CD4-positive, alpha-beta T cell treated with Interferon alpha-2 for 1 hour (primary cell): Measurements from ENCODE around the gene CAMKK1.

ENCODE experiments used
- DNase-seq, 2 donors: peaks; one replicate each; pipeline ENCODE4 v3.0.0-alpha.2; 2020 to 2022

Gene CAMKK1

GRCh38 chr17:3895354-3895753, 2.5 kb upstream of the CAMKK1 start:
- DNase-seq: no peak

GRCh38 chr17:3894911-3895343, 2.1 kb upstream of the CAMKK1 start:
- no peak for DNase-seq

DNA sequence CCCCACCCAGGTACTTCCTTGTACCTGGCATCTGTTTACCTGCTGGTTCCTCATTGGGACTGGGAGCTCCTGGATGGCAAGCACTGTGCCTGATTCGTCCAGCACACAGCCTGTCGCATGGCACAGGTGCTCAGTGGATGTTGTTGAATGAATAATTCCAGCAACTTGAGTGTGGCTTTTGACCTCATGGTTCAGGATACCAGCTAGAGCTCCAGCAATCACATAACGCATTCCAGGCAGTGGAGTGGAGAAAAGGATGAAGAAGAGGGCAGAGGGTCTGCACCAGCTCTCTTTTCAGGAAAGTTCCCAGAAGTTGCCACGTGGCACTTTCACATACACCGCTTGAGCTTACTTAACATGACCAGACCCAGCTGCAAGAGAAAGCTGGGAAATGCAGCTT, 1.3 kb upstream of the CAMKK1 start:
- DNase-seq: no peak

DNA sequence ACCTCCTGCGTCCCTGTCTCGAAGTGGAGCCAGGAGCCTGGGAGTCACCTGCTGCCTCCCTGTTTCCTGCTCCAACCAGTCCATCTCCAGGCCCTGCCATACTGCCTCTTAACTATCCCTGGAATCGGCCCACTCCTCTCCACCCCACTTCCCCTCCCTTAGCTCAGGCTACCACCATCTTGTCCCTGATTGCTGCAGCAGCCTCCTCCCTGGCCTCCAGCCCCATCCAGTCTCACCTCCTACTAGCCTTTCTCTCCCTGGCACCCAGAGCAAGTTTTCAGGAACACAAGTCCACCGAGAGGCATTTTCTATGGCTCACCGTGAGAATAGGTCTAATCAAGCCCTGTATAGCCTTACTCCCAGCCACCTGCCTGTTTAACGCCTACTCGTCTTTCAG, 865 bp upstream of the CAMKK1 start:
- no peak for DNase-seq

DNA sequence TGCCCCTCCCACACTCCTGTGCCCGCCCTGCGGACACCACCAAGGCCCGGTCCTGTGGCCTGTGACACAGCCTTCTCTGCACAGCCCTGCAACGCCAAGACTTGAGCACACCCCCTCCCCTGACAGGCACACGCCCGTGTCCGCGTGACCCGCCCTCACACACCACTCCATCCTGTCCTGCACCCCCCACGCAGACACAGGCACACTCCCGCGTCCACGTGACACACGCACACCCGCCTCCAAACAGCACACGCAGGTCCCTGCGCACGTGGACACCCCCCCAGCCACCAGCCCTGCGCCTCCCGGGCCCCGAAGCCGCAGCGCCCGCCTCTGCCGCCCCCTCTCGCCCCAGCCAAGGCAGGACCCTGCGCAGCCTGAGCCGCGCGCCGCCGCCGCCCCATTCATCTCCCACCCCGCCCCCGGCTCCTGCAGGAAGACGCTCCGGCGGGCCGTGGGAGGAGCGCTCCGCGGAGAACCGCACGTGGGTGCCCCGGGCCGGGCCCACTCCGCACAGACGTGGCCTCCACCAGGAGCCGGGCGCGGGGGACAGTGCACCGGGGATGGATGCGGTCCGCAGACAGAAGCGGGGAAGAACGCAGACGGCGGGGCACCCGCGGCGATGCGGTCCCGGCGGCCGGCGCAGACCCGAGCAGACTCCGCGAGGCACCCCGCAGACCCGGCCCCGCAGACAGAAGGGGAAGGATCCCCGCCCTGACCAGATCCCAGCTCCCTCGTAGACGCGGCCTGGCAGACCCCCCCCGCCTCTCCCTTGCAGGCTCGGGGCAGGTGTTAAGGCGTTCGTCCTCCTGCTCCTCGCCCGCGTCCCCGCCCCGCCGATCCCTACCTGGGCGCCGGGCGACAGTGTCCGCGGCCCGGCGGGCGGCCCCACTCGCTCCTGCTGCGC, 506 bp downstream of the CAMKK1 start:
- peak; percentile 84 to 86 for DNase-seq

DNA sequence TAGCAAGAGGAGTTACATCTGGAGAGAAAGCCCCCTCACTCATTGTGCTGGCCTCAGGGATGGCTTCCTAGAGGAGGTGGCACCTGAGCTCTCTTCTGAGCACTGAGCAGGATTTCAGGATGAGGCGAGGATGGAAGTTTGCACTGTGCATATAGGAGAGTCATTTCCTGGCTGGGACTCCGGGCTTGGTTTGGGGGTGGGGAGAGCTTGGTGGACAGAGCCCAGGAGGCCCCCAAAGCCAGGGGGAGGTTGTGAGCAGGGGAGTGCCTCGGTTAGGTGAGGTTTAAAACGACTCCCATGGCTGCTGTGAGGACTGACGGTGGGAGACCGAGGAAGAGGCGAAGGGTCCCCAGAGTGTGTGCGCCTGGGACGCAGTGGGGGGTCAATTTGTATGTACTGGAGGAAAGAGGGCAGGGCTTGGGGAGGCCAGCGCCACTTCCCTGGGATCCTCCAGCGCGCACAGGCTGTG, 1.2 kb downstream of the CAMKK1 start:
- no peak for DNase-seq

DNA sequence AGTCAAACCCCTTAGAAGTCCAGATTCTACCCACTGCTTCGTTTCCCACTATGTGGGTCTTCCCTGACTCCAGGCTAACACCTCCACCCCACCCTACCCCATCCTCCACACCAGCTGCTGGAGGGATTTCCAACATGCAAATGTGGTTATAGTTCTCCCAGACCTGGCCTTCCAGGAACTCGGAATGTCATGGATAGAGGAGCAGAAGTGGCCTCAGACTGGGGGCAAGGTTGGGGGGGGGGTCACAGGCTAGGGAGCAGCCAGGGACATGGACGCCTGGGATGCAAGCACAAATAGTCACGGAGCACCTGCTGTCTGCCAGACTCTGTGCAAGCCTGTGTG, 2.0 kb downstream of the CAMKK1 start:
- DNase-seq: no peak

- no peak for DNase-seq
Measured at GRCh38 chr17:3890082-3890877, 2.6 kb downstream of the CAMKK1 start.

- no peak for DNase-seq
Measured at GRCh38 chr17:3889325-3890012, 3.4 kb downstream of the CAMKK1 start.

DNA sequence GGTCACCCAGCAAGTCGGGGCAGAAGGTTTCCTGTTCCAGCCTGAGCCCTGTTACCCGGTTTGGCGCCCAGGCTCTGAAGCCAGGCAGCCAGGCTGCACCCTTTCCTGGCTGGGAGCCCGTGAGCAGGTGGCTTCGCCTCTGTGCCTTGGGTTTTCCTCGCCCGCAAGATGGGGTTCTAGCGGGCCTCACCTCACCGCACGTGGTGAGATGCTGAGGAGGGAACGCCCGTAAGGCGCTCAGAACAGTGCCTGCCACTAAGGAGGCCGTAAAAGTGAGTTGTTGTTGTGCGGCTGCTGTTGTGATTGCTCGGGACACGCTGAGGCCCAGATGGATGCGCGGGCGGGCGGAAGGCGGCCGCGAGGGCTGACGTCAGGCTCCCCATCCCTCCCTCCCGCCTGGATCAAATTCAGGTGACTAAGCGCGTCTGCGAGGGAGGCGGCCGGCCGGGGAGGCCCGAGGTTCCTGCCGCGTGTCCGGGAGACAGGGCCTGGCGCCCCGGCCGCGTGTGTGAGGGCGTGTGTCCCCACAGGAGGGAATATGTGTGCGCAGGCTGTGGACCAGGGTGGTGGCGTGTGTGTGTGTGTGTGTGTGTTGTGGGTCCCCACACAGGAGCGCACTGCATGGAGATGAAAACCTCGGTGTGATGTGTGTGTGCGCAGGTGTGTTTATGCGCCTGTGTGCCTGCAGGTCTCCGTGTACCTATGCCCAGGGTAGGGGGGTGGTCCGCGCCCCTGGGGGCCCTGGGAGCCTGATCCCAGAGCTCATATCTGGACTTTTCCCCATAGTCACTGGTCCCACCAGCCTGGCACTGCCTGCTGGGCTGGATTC, 4.3 kb downstream of the CAMKK1 start:
- DNase-seq: no peak

DNA sequence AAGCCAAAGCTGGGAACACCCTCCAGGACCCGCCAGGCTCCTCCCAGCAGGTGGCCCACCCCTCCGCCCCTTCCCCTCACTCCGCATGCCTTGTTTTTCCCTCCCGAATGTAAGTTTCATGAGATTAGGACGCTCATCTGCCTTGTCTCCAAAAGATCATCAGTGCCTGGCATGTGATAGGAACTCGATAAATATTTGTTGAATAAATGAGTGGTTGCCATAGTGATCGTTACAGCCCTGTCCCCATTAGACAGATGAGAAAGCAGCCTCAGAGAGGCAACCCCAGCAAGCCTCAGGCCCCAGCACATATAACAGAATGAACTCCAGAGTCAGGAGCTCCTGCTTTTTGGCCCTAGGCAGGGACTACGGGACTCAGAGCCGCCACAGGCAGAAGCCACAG, 5.0 kb downstream of the CAMKK1 start:
- DNase-seq: no peak

GRCh38 chr17:3887394-3887793, 5.5 kb downstream of the CAMKK1 start:
- no peak for DNase-seq

DNA sequence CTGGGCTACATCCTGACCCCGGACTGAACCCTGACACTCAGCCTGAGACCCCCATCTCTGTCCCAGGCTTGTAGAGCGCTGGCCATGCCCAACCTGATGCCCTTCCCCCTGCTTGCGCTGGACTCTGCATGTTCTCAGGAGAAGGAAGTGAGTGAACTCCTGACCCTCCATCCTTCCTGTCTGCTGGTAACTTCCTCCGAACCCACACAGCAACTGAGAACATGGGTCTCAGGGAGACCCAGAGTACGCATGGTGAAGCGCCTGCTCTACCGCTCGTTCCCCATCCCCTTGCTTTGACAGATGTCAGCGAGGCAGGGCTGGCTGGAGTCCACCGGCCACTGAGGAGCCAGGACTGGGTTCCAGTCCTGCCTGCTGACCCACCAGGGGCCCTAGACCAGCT, 6.1 kb downstream of the CAMKK1 start:
- DNase-seq: peak; percentile 28 to 37

GRCh38 chr17:3885970-3886369, 6.9 kb downstream of the CAMKK1 start:
- no peak for DNase-seq

DNA sequence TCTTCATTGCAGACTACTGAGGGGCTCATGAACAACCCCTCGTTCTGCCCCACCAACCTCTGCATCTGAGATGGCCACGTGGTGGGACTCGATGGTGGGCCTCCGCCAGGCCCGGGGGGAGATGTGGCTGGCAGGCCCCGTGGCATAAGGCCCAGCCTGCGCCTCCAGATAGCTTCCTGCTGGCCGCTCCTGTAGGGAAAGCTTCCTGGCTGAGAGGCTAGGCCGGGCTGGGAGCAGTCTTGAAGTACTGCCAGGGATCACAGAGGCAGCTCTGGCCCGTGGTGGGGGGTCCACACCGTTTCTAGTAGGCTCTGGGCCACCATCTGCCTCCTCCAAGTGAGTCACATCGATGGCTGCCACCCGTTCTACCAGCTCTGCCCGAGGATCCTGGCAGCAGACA, 7.6 kb downstream of the CAMKK1 start:
- no peak for DNase-seq

DNA sequence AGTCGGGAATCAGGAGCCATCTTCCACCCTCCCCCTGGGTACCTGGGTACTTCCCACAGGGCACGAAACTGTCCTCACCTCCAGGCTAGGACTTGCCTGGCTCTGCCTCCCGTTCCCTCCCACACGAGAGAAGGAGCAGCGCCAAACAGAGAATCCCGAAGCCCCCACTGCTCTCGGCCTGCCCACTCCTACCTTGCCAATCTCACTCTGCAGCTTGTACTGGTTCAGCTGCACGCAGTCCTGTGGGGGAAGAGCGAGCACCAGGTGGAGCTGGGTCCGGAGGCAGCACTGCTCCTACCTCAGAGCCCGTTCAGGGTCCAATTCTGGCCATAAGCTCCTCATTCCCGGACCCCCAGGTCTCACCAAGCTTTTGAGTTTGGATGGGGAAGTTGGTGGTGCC, 8.7 kb downstream of the CAMKK1 start:
- no peak for DNase-seq

DNA sequence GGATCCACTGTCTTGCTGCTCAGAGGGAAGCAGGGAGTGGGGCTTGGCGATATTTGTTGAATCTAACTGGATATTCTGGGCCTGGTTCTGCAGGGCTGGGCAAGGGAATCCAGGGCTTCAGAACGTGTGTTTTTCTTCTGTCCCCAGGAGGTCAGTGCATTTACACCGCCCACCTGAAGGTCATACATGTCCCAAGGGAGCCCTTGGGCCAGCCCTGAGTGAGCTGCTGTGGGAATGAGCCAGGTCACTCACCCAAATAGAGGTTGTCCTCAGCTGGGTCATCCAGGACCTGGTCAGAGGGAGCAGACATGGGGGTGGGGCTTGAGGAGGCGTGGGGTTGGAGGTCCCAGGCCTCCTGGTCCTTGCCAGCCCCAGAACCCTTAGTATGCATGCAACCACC, 10.6 kb downstream of the CAMKK1 start:
- no peak for DNase-seq

GRCh38 chr17:3880983-3881382, 11.9 kb downstream of the CAMKK1 start:
- DNase-seq: no peak

DNA sequence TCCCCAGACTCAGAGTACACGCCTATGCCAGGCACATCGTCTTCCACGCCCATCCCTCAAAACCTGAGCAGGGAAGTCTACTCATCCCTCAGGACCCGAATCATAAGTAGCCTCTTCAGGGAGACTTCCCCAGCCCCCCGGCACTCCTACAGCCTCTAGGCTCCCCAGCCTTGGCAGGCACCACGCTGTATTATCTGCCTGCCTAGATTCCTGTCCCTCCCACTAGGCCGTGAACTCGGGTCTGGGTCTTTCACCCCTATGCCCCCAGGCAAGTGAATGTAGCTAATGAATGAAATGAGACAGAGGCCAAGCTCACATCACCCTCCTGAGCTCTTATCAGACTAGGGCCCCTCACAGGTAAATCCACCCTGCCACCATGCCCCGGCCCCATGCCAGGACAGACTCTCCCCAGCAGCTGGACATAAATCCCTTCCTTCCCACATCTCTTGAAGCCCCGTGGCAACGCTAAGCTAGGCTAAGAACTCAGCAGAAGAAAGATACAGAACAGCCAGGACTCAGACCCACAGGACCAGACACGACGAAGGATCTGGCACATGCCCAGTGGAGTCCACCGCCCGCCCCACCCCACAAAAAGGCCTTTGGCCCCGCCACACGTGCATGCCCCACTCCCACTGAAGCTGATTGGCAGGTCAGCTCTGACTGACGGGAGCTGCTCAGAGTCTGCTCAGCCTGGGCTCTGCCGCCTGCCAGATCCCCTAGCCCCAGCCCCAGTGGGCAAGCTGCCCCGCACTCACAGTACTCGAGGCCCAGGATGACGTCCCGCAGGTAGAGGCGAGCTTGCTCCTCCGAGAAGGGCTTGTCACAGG, 13.0 kb downstream of the CAMKK1 start:
- no peak for DNase-seq

- no peak for DNase-seq
Measured at GRCh38 chr17:3879186-3879585, 13.7 kb downstream of the CAMKK1 start.

- no peak for DNase-seq
Measured at GRCh38 chr17:3877220-3877619, 15.6 kb downstream of the CAMKK1 start.

GRCh38 chr17:3875317-3875716, 17.5 kb downstream of the CAMKK1 start:
- no peak for DNase-seq
